Liver (tissue), 3 donors: ENCODE data around the gene PDE4C.

ENCODE experiments used
- CTCF ChIP-seq: fragments of 150-350 bp; IDR thresholded peaks from 2 replicates; pipeline ENCODE4 v1.5.1; 2017; ENCODE audit warnings: improper control_type of control experiment, low read depth, low read length; ENCODE audit not compliant: missing input control
- TAF1 ChIP-seq: conservative IDR thresholded peaks from 2 replicates; pipeline ENCODE4 v1.6.1; 2016; ENCODE audit warnings: antibody characterized with exemption, mild to moderate bottlenecking
- donor health status: healthy.
- donor health status: healthy.

GRCh38 chr19:18225355-18225701 lies 910 bp downstream of the PDE4C start:
- TF ChIP-seq CTCF (no peak), TAF1 (no peak)
